ENCODE measurements around the gene KRT35.
A peak's percentile ranks its signal among the peaks of the same experiment; 100 is the strongest.

KRT35 gene

DNA sequence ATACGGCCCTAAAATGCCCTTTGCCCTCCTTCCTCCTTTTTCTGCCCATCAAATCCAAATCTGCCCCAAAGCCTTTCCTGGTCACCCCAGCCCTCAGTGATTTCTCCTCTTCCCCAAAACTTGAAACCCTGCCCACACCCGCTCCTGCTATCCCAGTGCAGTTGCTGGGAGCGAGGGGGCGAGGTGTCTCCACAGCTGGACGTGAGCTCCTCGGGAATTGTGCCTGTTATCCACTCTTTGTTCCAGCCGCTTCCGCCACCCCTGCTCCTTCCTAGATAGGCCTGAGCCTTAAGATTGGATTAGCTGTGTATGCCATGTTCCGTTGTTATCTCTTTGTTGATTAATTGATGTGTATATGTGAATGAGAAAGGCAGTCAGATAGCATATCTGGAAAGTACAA is 2.6 kb upstream of the KRT35 start:
- H3K23ac ChIP-seq (ENCODE audit: low read length), result no peak overlapping the region
- H2BK15ac ChIP-seq (replicated peaks; ENCODE audit: low read depth), result no peak overlapping the region
- H3K79me1 ChIP-seq (ENCODE audit: low read length), result no peaks in the 10 kb centered on the region
- H3K4ac ChIP-seq (ENCODE audit: low read depth, low read length), result no peak overlapping the region
- DNase-seq, result peak; percentile 72
- H3K27ac ChIP-seq (ENCODE audit: low read depth, low read length), result no peak overlapping the region
- H3K18ac ChIP-seq (ENCODE audit: low read length), result no peak overlapping the region
- H3K4me2 ChIP-seq (ENCODE audit: low read length), result no peak overlapping the region
- H3K36me3 ChIP-seq (ENCODE audit: control insufficient read depth, insufficient read depth, low read length), result no peaks in the 10 kb centered on the region
- no CpG with 5 or more reads among the region's 9 CpGs for WGBS (ENCODE audit: extremely low coverage, insufficient coverage, low lambda C conversion rate)
- H3K56ac ChIP-seq (ENCODE audit: low read length), result peak overlapping the region; percentile 50
- H3K79me2 ChIP-seq (ENCODE audit: control insufficient read depth, insufficient read depth, low read length), result no peaks in the 10 kb centered on the region
- peaks cover 7% of the 10 kb centered on the region for H3K4me1 ChIP-seq (ENCODE audit: control insufficient read depth, low read depth, low read length)
- no peaks in the 10 kb centered on the region for H3K27me3 ChIP-seq (ENCODE audit: insufficient read depth, low read length, poor library complexity)
- no peak overlapping the region for H4K8ac ChIP-seq (ENCODE audit: low read depth, low read length)
- H2AK5ac ChIP-seq (ENCODE audit: low read length), result no peak overlapping the region
- no peak overlapping the region for H2BK5ac ChIP-seq (ENCODE audit: low read length)
- no peak overlapping the region for H3K9ac ChIP-seq (ENCODE audit: low read length)
- no peak overlapping the region for H4K5ac ChIP-seq (ENCODE audit: low read length)
- H3K4me3 ChIP-seq (ENCODE audit: low read length), result no peak overlapping the region
- H2BK120ac ChIP-seq (ENCODE audit: low read depth, low read length), result no peak overlapping the region

DNA sequence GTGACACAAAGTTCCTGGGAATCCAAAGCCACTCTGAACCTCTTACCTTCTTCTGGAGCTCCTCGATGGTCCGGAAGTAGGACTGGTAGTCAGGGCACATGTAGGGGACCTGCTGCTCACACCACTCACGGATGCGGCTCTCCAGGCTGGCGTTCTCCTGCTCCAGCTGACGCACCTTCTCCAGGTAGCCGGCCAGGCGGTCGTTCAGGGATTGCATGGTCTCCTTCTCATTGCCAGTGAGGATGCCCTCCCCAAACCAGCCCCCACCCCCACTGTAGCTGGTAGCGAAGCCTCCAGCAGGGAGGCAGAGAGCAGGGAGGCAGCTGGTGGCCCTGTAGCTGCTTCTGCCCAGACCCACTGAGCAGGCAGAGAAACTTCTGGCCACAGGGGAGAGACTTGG is 370 bp downstream of the KRT35 start:
- Histone ChIP-seq H2BK120ac (ENCODE audit: low read depth, low read length) (no peak overlapping the region), H3K36me3 (ENCODE audit: control insufficient read depth, insufficient read depth, low read length) (no peaks in the 10 kb centered on the region), H3K4me1 (ENCODE audit: control insufficient read depth, low read depth, low read length) (peaks cover 7% of the 10 kb centered on the region), H2BK15ac (replicated peaks; ENCODE audit: low read depth) (no peak overlapping the region), H2AK5ac (ENCODE audit: low read length) (no peak overlapping the region), H3K4ac (ENCODE audit: low read depth, low read length) (no peak overlapping the region), H4K8ac (ENCODE audit: low read depth, low read length) (no peak overlapping the region), H3K23ac (ENCODE audit: low read length) (no peak overlapping the region), H3K27me3 (ENCODE audit: insufficient read depth, low read length, poor library complexity) (no peaks in the 10 kb centered on the region), H3K79me2 (ENCODE audit: control insufficient read depth, insufficient read depth, low read length) (no peaks in the 10 kb centered on the region), H3K79me1 (ENCODE audit: low read length) (no peaks in the 10 kb centered on the region), H3K4me3 (ENCODE audit: low read length) (no peak overlapping the region), H3K56ac (ENCODE audit: low read length) (no peak overlapping the region), H3K4me2 (ENCODE audit: low read length) (no peak overlapping the region), H3K27ac (ENCODE audit: low read depth, low read length) (no peak overlapping the region), H4K5ac (ENCODE audit: low read length) (no peak overlapping the region), H3K18ac (ENCODE audit: low read length) (no peak overlapping the region), H2BK5ac (ENCODE audit: low read length) (no peak overlapping the region), H3K9ac (ENCODE audit: low read length) (no peak overlapping the region)
- no CpG with 5 or more reads among the region's 10 CpGs for WGBS (ENCODE audit: extremely low coverage, insufficient coverage, low lambda C conversion rate)
- no peak for DNase-seq

GRCh38 chr17:41480136-41480535 is 815 bp downstream of the KRT35 start:
- no peak overlapping the region for H3K4me3 ChIP-seq (ENCODE audit: low read length)
- no peak overlapping the region for H3K4me2 ChIP-seq (ENCODE audit: low read length)
- H3K79me2 ChIP-seq (ENCODE audit: control insufficient read depth, insufficient read depth, low read length), result no peaks in the 10 kb centered on the region
- H3K9ac ChIP-seq (ENCODE audit: low read length), result no peak overlapping the region
- no peak overlapping the region for H3K18ac ChIP-seq (ENCODE audit: low read length)
- H2AK5ac ChIP-seq (ENCODE audit: low read length), result no peak overlapping the region
- H3K4me1 ChIP-seq (ENCODE audit: control insufficient read depth, low read depth, low read length), result peaks cover 7% of the 10 kb centered on the region
- H3K4ac ChIP-seq (ENCODE audit: low read depth, low read length), result no peak overlapping the region
- no peak overlapping the region for H2BK15ac ChIP-seq (replicated peaks; ENCODE audit: low read depth)
- H3K27ac ChIP-seq (ENCODE audit: low read depth, low read length), result no peak overlapping the region
- no peak overlapping the region for H4K5ac ChIP-seq (ENCODE audit: low read length)
- H4K8ac ChIP-seq (ENCODE audit: low read depth, low read length), result no peak overlapping the region
- no peak for DNase-seq
- H3K36me3 ChIP-seq (ENCODE audit: control insufficient read depth, insufficient read depth, low read length), result no peaks in the 10 kb centered on the region
- H3K27me3 ChIP-seq (ENCODE audit: insufficient read depth, low read length, poor library complexity), result no peaks in the 10 kb centered on the region
- no CpG with 5 or more reads among the region's 2 CpGs for WGBS (ENCODE audit: extremely low coverage, insufficient coverage, low lambda C conversion rate)
- H3K23ac ChIP-seq (ENCODE audit: low read length), result no peak overlapping the region
- no peak overlapping the region for H2BK5ac ChIP-seq (ENCODE audit: low read length)
- no peak overlapping the region for H2BK120ac ChIP-seq (ENCODE audit: low read depth, low read length)
- no peak overlapping the region for H3K56ac ChIP-seq (ENCODE audit: low read length)
- no peaks in the 10 kb centered on the region for H3K79me1 ChIP-seq (ENCODE audit: low read length)

- Histone ChIP-seq H2BK15ac (replicated peaks; ENCODE audit: low read depth) (no peak overlapping the region), H3K9ac (ENCODE audit: low read length) (no peak overlapping the region), H3K4me1 (ENCODE audit: control insufficient read depth, low read depth, low read length) (peaks cover under 1% of the 10 kb centered on the region), H3K27ac (ENCODE audit: low read depth, low read length) (no peak overlapping the region), H3K4me3 (ENCODE audit: low read length) (no peak overlapping the region), H3K23ac (ENCODE audit: low read length) (no peak overlapping the region), H2BK120ac (ENCODE audit: low read depth, low read length) (no peak overlapping the region), H3K18ac (ENCODE audit: low read length) (no peak overlapping the region), H3K4me2 (ENCODE audit: low read length) (no peak overlapping the region), H4K8ac (ENCODE audit: low read depth, low read length) (no peak overlapping the region), H2BK5ac (ENCODE audit: low read length) (no peak overlapping the region), H3K56ac (ENCODE audit: low read length) (no peak overlapping the region), H3K36me3 (ENCODE audit: control insufficient read depth, insufficient read depth, low read length) (no peaks in the 10 kb centered on the region), H3K79me1 (ENCODE audit: low read length) (no peaks in the 10 kb centered on the region), H3K4ac (ENCODE audit: low read depth, low read length) (no peak overlapping the region), H2AK5ac (ENCODE audit: low read length) (no peak overlapping the region), H3K27me3 (ENCODE audit: insufficient read depth, low read length, poor library complexity) (no peaks in the 10 kb centered on the region), H4K5ac (ENCODE audit: low read length) (no peak overlapping the region), H3K79me2 (ENCODE audit: control insufficient read depth, insufficient read depth, low read length) (no peaks in the 10 kb centered on the region)
- WGBS (ENCODE audit: extremely low coverage, insufficient coverage, low lambda C conversion rate), result no CpG with 5 or more reads among the region's 8 CpGs
- DNase-seq, result no peak
Measured at GRCh38 chr17:41478237-41478636, 2.7 kb downstream of the KRT35 start.

DNA sequence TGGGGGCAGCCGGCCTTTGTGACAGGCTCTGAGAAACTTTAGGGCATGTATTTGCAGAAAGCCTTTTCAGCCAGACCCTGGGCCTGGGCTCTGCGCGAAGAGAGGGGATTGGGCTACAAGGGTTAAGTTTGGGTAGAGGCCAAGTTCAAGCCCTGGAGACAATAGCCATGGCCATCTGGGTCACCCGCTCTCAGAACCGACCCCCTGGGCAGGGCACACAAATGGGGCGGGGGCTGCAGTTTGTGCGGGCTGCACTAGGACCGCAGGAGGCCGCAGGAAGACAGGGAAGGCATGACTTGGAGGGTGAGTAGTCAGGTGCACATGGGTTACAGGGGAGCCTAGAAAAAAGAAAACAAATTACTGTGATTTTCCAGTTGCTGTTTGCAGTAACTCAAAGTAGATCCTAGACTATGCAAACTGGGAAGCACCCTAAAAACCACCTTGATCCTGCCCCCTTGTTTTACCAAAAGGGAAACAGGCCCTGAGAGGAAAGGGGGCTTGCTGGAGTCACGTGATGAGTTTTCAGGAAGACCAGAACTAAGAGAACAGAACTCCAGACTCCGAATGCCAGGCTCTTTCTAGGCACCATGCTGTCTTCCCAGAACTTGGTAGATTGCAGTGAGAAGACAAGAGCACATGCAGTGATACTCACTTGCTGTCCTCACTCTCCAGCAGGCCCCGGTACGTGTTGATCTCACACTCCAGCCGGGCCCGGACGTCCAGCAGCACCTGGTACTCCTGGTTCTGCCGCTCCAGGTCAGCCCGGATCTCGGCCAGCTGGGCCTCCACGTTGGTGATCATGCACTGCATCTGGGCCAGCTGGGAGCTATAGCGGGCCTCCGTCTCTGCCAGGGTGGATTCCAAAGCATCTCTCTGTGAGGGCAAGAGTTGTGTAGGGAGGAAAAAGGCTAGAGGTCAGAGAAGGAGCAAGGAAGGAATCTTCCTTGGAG is 3.8 kb downstream of the KRT35 start:
- Histone ChIP-seq H3K4me2 (ENCODE audit: low read length) (no peak overlapping the region), H4K5ac (ENCODE audit: low read length) (no peak overlapping the region), H3K79me1 (ENCODE audit: low read length) (no peaks in the 10 kb centered on the region), H3K23ac (ENCODE audit: low read length) (no peak overlapping the region), H3K4ac (ENCODE audit: low read depth, low read length) (no peak overlapping the region), H3K36me3 (ENCODE audit: control insufficient read depth, insufficient read depth, low read length) (no peaks in the 10 kb centered on the region), H4K8ac (ENCODE audit: low read depth, low read length) (no peak overlapping the region), H3K27me3 (ENCODE audit: insufficient read depth, low read length, poor library complexity) (no peaks in the 10 kb centered on the region), H2BK5ac (ENCODE audit: low read length) (no peak overlapping the region), H3K18ac (ENCODE audit: low read length) (no peak overlapping the region), H2BK120ac (ENCODE audit: low read depth, low read length) (no peak overlapping the region), H3K4me3 (ENCODE audit: low read length) (no peak overlapping the region), H2BK15ac (replicated peaks; ENCODE audit: low read depth) (no peak overlapping the region), H3K27ac (ENCODE audit: low read depth, low read length) (no peak overlapping the region), H2AK5ac (ENCODE audit: low read length) (no peak overlapping the region), H3K4me1 (ENCODE audit: control insufficient read depth, low read depth, low read length) (no peaks in the 10 kb centered on the region), H3K9ac (ENCODE audit: low read length) (no peak overlapping the region), H3K56ac (ENCODE audit: low read length) (no peak overlapping the region), H3K79me2 (ENCODE audit: control insufficient read depth, insufficient read depth, low read length) (no peaks in the 10 kb centered on the region)
- no peak for DNase-seq
- WGBS (ENCODE audit: extremely low coverage, insufficient coverage, low lambda C conversion rate), result no CpG with 5 or more reads among the region's 22 CpGs

- no peaks in the 10 kb centered on the region for H3K79me2 ChIP-seq (ENCODE audit: control insufficient read depth, insufficient read depth, low read length)
- H3K4me3 ChIP-seq (ENCODE audit: low read length), result no peak overlapping the region
- H3K4me1 ChIP-seq (ENCODE audit: control insufficient read depth, low read depth, low read length), result no peaks in the 10 kb centered on the region
- H3K79me1 ChIP-seq (ENCODE audit: low read length), result no peaks in the 10 kb centered on the region
- H4K5ac ChIP-seq (ENCODE audit: low read length), result no peak overlapping the region
- no peaks in the 10 kb centered on the region for H3K27me3 ChIP-seq (ENCODE audit: insufficient read depth, low read length, poor library complexity)
- H2BK120ac ChIP-seq (ENCODE audit: low read depth, low read length), result no peak overlapping the region
- H3K4me2 ChIP-seq (ENCODE audit: low read length), result no peak overlapping the region
- H3K9ac ChIP-seq (ENCODE audit: low read length), result no peak overlapping the region
- no peak overlapping the region for H2AK5ac ChIP-seq (ENCODE audit: low read length)
- H4K8ac ChIP-seq (ENCODE audit: low read depth, low read length), result no peak overlapping the region
- H3K4ac ChIP-seq (ENCODE audit: low read depth, low read length), result no peak overlapping the region
- no peak overlapping the region for H3K18ac ChIP-seq (ENCODE audit: low read length)
- no peak overlapping the region for H3K56ac ChIP-seq (ENCODE audit: low read length)
- no peak overlapping the region for H2BK5ac ChIP-seq (ENCODE audit: low read length)
- no peaks in the 10 kb centered on the region for H3K36me3 ChIP-seq (ENCODE audit: control insufficient read depth, insufficient read depth, low read length)
- no peak overlapping the region for H3K27ac ChIP-seq (ENCODE audit: low read depth, low read length)
- WGBS (ENCODE audit: extremely low coverage, insufficient coverage, low lambda C conversion rate), result no CpG with 5 or more reads among the region's 4 CpGs
- no peak overlapping the region for H2BK15ac ChIP-seq (replicated peaks; ENCODE audit: low read depth)
- no peak overlapping the region for H3K23ac ChIP-seq (ENCODE audit: low read length)
- DNase-seq, result no peak
Measured at GRCh38 chr17:41475421-41475820, 5.5 kb downstream of the KRT35 start.
